Psoas muscle (tissue), 8 donors: ENCODE results near the gene YOD1. TPM values are rescaled to one million over a fixed set of nuclear protein-coding genes. Genes with fewer than 3 reads are reported as not detected.

Experiments
- ATAC-seq, 4 donors: fragments of 200-7000 bp; cut with Tn5 transposase; one replicate each; pipeline ENCODE4 v1.9.1; 2020; ENCODE audit warnings: moderate library complexity in 3 of 4, mild to moderate bottlenecking in 2 of 4
- DNase-seq, 2 donors: peaks; one replicate each; pipeline ENCODE4 v3.0.0-alpha.2; 2020
- H3K27ac ChIP-seq: fragments of 200-600 bp; one replicate; pipeline ENCODE4 v1.8.0; 2022
- H3K27me3 ChIP-seq, 3 donors: fragments of 200-600 bp in 1 of 3; one replicate each; pipeline versions ENCODE4 v1.6.1 to v1.8.0; 2013 to 2022; ENCODE audit warnings: low read length in 2 of 3, mild to moderate bottlenecking in 2 of 3, moderate library complexity in 1 of 3; ENCODE audit not compliant: insufficient read depth in 3 of 3
- H3K36me3 ChIP-seq, 2 donors: fragments of 200-600 bp in 1 of 2; one replicate each; pipeline versions ENCODE4 v1.6.1 to v1.8.0; 2013 to 2022; ENCODE audit warnings: low read depth in 1 of 2, mild to moderate bottlenecking in 1 of 2, moderate library complexity in 1 of 2; ENCODE audit not compliant: insufficient read depth in 1 of 2
- H3K4me1 ChIP-seq: fragments of 200-600 bp; one replicate; pipeline ENCODE4 v1.8.0; 2022
- H3K4me3 ChIP-seq: fragments of 200-600 bp; one replicate; pipeline ENCODE4 v1.8.0; 2022; ENCODE audit warnings: mild to moderate bottlenecking
- H3K9me3 ChIP-seq: fragments of 200-600 bp; one replicate; pipeline ENCODE4 v1.8.0; 2022
- WGBS, 3 donors: extraction: QIAGEN DNeasy Blood & Tissue Kit; methylation state at CpG; one replicate each; pipeline versions ENCODE4 v1.1.6 to v1.1.7; 2013; 5-methylcytosine and 5-hydroxymethylcytosine counted together
- intact Hi-C, 2 donors: fragments of 100-400 bp; cut with DNase I; formaldehyde crosslinking; loops; one replicate each; pipeline versions ENCODE4 v1.11.0 to v1.14.2; 2022
- polyA plus RNA-seq, 3 donors: library from polyadenylated mRNA; stranded (reverse); fragments of 200-250 nt; gene quantifications; one replicate each; pipeline ENCODE4 v1.2.3, GENCODE V29; 2013
- total RNA-seq, 4 donors: library from RNA; stranded (reverse); fragmentation: NEBNext Ultra II Directional in 2 of 4; extraction: Animal tissue kit (Norgen Biotek cat#: 25700) in 2 of 4; gene quantifications; one replicate each; pipeline versions ENCODE4 v1.2.1 to v1.2.4, GENCODE V29; 2021 to 2023
- TF ChIP-seq, protein P1 (sequence below): fragments of 200-600 bp; IDR thresholded peaks from one replicate; pipeline ENCODE4 v1.8.0; 2022; ENCODE audit warnings: antibody characterized with exemption
- donor health status: healthy with polysubstance abuse.
- donor health status: DM: no; HTN: no; CAD: no; lungs with moderate emphysema.
- donor health status: Bipolar disorder and iron deficiency.
- donor health status: healthy.
- donor health status: DM: yes; HTN: yes; CAD: no.
- donor health status: DM: no; HTN: no; CAD: no.
- donor health status: DM: no; HTN: no; CAD: no.
- donor health status: DM: yes; HTN: yes; CAD: no.

Gene YOD1
- total and polyA plus RNA-seq, 7 donors, result 3.9 to 7.0 (median 5.5) TPM

DNA sequence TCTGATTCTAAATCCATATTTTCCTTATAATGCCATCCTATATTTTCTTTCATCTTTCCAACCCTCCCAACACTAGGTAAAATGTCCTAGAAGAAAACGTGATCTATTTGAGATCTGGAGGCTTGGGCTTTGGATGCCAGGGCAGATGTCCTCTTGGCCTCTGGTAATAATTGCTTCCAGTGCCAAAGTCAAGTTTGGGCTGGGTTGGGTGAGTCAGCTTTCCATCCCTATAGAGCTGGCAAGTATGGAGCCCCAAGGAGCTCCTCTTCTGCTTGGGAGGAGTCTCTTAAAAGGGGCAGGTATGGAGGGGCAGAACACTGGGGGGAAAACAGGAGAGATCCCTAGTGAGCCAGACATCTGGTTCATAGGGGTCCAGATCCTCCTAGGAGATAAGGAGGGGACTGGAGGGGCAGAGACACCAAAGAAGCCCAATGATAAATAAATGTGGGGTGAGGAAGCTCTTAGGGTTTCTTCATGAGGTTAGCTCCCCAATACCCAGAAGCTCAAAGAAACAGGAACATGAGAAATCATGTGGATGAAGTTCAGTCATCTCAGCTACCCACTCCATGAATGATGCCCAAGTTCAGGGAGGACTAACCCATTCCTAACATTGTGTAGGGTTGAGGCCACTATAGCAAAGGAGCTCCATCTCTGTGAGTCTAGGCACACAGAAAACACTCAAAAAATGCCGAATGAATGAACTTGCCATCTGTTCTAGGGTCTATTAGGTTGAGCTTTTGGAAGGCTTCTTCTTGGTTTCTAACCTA lies 21.9 kb downstream of the YOD1 start:
- H3K4me3 ChIP-seq, result no peak overlapping the region
- no peaks in the 10 kb centered on the region for H3K36me3 ChIP-seq
- peaks cover 17% of the 10 kb centered on the region for H3K4me1 ChIP-seq
- intact Hi-C loops, result no loop called here
- no peak for ATAC-seq
- no peak overlapping the region for H3K27ac ChIP-seq
- no peak for DNase-seq
- TF ChIP-seq, protein P1, sequence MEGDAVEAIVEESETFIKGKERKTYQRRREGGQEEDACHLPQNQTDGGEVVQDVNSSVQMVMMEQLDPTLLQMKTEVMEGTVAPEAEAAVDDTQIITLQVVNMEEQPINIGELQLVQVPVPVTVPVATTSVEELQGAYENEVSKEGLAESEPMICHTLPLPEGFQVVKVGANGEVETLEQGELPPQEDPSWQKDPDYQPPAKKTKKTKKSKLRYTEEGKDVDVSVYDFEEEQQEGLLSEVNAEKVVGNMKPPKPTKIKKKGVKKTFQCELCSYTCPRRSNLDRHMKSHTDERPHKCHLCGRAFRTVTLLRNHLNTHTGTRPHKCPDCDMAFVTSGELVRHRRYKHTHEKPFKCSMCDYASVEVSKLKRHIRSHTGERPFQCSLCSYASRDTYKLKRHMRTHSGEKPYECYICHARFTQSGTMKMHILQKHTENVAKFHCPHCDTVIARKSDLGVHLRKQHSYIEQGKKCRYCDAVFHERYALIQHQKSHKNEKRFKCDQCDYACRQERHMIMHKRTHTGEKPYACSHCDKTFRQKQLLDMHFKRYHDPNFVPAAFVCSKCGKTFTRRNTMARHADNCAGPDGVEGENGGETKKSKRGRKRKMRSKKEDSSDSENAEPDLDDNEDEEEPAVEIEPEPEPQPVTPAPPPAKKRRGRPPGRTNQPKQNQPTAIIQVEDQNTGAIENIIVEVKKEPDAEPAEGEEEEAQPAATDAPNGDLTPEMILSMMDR, result no peak
- no peaks in the 10 kb centered on the region for H3K9me3 ChIP-seq
- H3K27me3 ChIP-seq, result peaks cover 0 to 2% (median 0%) of the 10 kb centered on the region in 3 donors
- 72 to 83% (median 72%) methylated on average over 2 of the region's 2 CpGs for WGBS, 3 donors

DNA sequence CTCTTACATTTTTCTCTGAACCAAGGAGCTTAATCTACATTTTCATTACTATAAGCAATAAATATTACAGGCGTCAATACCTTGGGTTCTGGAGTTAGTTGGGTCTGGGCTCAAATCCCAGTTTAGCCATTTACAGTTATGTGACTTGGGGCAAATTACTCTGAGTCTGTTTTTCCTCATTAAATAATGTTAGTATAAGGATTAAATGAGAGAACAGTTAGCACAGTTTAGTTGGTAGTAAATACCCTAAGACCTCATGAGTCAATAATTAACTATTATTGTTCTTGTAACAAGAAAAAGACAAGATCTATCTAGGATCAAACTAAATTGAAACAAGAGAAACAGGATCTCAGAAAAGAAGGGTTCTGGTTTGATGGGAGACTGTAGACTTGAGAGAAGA lies 23.1 kb downstream of the YOD1 start:
- ATAC-seq, result no peak
- no peaks in the 10 kb centered on the region for H3K36me3 ChIP-seq
- H3K27ac ChIP-seq, result no peak overlapping the region
- 95 to 97% (median 96%) methylated on average over 1 of the region's 1 CpG for WGBS, 3 donors
- H3K4me1 ChIP-seq, result peaks cover 17% of the 10 kb centered on the region
- TF ChIP-seq, protein P1, result no peak
- no peak overlapping the region for H3K4me3 ChIP-seq
- peaks cover 0 to 2% (median 0%) of the 10 kb centered on the region in 3 donors for H3K27me3 ChIP-seq
- no peaks in the 10 kb centered on the region for H3K9me3 ChIP-seq
- DNase-seq, result no peak
- intact Hi-C loops, result no loop called here

DNA sequence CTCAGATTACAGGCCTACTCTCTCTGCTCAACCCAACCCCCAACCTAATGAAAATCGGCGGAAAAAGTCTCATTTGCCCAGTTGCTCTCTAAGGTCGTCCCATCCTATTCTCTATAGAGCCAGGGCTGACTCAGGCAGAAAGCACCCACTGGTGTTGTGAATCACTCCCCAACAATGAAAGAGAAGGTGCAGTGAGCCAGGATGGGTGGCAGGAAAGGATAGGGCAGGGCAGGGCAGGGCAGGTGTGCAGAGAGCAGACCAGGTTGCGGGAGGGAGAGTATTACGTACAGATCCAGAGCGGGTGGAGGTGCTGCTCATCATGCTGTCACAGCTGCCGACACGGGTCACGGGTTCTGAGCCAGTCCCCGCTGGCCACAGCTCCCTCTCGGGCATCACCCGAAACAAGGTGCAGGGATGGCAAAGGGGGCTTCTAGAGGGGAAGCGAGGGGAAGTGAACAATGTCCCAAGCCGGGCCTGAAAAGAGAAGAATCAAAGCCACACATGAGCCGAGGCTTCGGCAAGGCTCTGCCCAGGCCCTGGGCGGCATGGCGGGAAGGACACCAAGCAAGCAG lies 23.7 kb downstream of the YOD1 start:
- DNase-seq (no peak), ATAC-seq (peak in 1 of 4 donors; percentile 25)
- no peaks in the 10 kb centered on the region for H3K9me3 ChIP-seq
- 92 to 94% (median 92%) methylated on average over 18 of the region's 18 CpGs for whole genome bisulfite sequencing, 3 donors
- H3K36me3 ChIP-seq, result no peaks in the 10 kb centered on the region
- TF ChIP-seq, protein P1, result no peak
- H3K4me1 ChIP-seq, result peaks cover 17% of the 10 kb centered on the region
- H3K27me3 ChIP-seq, result no peaks in the 10 kb centered on the region
- no peak overlapping the region for H3K27ac ChIP-seq
- intact Hi-C loops, result no loop called here
- no peak overlapping the region for H3K4me3 ChIP-seq

DNA sequence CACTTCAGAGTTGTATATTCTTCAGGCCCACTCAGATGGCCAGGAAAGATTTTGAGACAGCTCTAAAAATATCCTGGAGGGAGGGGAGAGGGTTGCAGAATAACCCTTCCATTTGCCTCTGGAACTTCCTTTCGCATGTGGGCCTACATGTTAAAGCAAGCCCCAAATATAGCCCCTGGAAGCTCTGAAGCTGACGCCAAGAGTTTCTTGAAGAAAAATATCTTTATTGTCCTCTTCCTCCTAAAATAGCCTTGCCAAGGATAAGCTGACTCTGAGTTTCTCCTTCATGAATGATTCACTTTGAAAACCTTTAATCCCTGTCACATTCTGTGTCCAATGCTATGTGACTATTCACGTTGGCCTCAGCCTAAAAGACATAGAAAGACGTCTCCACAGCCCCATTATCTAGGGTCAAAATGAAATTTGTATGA lies 24.9 kb downstream of the YOD1 start:
- ATAC-seq, result peak in 2 of 4 donors; percentile 31 to 40
- intact Hi-C loops, result no loop called here

More for the DNA sequence above, 24.9 kb downstream of the YOD1 start:
- peaks cover 17% of the 10 kb centered on the region for H3K4me1 ChIP-seq
- no peak overlapping the region for H3K4me3 ChIP-seq
- DNase-seq, result no peak
- H3K36me3 ChIP-seq, result no peaks in the 10 kb centered on the region
- no peak overlapping the region for H3K27ac ChIP-seq
- no peaks in the 10 kb centered on the region for H3K27me3 ChIP-seq
- TF ChIP-seq, protein P1, result no peak
- WGBS, 3 donors, result 27 to 35% (median 30%) methylated on average over 4 of the region's 4 CpGs
- no peaks in the 10 kb centered on the region for H3K9me3 ChIP-seq
